Keratinocyte (primary cell): ENCODE data around the gene DOK6.

Experiments used
- CTCF ChIP-seq, 3 experiments: IDR thresholded peaks in 1 of 3; conservative IDR thresholded peaks in 1 of 3; optimal IDR thresholded peaks in 1 of 3; 2 replicates in 2 of 3; 3 replicates in 1 of 3; pipeline versions ENCODE3 to v1.5.1; 2011; ENCODE audit warnings: low read length in 3 of 3, mild to moderate bottlenecking in 3 of 3, moderate library complexity in 2 of 3, control low read depth in 1 of 3, inconsistent platforms in 1 of 3; ENCODE audit not compliant: insufficient read depth in 2 of 3; ENCODE audit errors: extremely low read depth in 1 of 3
- EZH2 ChIP-seq: IDR thresholded peaks from one replicate; pipeline ENCODE4 v1.6.1; 2012; ENCODE audit warnings: inconsistent platforms, mild to moderate bottlenecking, low read length, moderate library complexity

- TF ChIP-seq CTCF (optimal IDR thresholded peaks at IDR 0.05 in 1 of 3, IDR thresholded peaks at IDR 0.05 in 1 of 3, conservative IDR thresholded peaks at IDR 0.05 in 1 of 3; ENCODE audit: extremely low read depth in 1 of 3, insufficient read depth in 2 of 3, low read length in 3 of 3): no peak
- TF ChIP-seq EZH2: no peak
Measured at GRCh38 chr18:69895066-69896047, 494.7 kb downstream of the DOK6 start.
